T-helper 2 cell treated with Interferon-gamma antibody and Interleukin-4, amounts not matched to agents 5 μg/mL and 100 μg/mL, for 36 hours (primary cell): ENCODE results near the gene FAM181A.

ENCODE experiments used
- DNase-seq: peaks from one replicate; pipeline ENCODE4 v3.0.0; 2021; ENCODE audit warnings: low spot score
- H3K27ac Mint-ChIP-seq: one replicate; pipeline ENCODE4 v1.8.0; 2021; ENCODE audit warnings: mild to moderate bottlenecking, mixed read lengths
- H3K27me3 Mint-ChIP-seq: one replicate; pipeline ENCODE4 v1.8.0; 2021; ENCODE audit warnings: low read depth, mixed read lengths
- H3K36me3 Mint-ChIP-seq: one replicate; pipeline ENCODE4 v1.8.0; 2021; ENCODE audit warnings: low read depth, mixed read lengths
- H3K4me1 Mint-ChIP-seq: one replicate; pipeline ENCODE4 v1.8.0; 2021; ENCODE audit warnings: low read depth, mixed read lengths
- H3K4me3 Mint-ChIP-seq: one replicate; pipeline ENCODE4 v1.8.0; 2022; ENCODE audit warnings: mild to moderate bottlenecking, moderate library complexity, mixed read lengths
- H3K9me3 Mint-ChIP-seq: one replicate; pipeline ENCODE4 v1.8.0; 2021; ENCODE audit warnings: mixed read lengths

Gene FAM181A

DNA sequence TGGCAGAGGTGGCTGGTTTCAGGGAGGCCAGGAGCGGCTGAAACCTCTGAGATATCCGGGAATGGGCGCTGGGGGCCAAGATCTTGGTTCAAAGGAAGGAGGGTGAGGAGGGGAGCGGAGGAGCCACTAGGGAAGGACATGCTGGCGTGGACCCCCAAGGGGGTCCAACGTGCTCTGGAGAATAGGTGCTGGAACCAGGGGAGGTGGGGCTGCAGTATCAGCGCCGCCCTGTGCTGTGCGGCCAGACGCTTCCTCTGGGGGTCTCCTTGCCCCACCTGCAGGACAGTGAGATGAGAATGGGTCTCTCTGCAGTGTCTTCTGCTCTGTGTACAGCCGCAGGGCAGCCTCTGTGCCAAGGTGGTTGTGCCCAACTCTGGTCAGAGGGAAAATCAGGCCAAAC lies 2.5 kb downstream of the FAM181A start:
- Mint-ChIP-seq H3K4me3 (no peak overlapping the region), H3K27me3 (no peaks in the 10 kb centered on the region), H3K27ac (peak overlapping the region; percentile 27)

GRCh38 chr14:93930296-93930988 lies 3.3 kb downstream of the FAM181A start:
- Mint-ChIP-seq H3K4me3 (no peak overlapping the region), H3K9me3 (no peaks in the 10 kb centered on the region), H3K27ac (no peak overlapping the region), H3K4me1 (no peaks in the 10 kb centered on the region), H3K36me3 (peaks cover 21% of the 10 kb centered on the region), H3K27me3 (no peaks in the 10 kb centered on the region)
- no peak for DNase-seq

More for the DNA sequence above, 2.5 kb downstream of the FAM181A start:
- no peak for DNase-seq
- Mint-ChIP-seq H3K4me1 (no peaks in the 10 kb centered on the region), H3K36me3 (peaks cover 17% of the 10 kb centered on the region), H3K9me3 (no peaks in the 10 kb centered on the region)

- Mint-ChIP-seq H3K27ac (no peak overlapping the region), H3K9me3 (no peaks in the 10 kb centered on the region), H3K36me3 (peaks cover 24% of the 10 kb centered on the region), H3K4me3 (no peak overlapping the region), H3K27me3 (no peaks in the 10 kb centered on the region), H3K4me1 (no peaks in the 10 kb centered on the region)
- no peak for DNase-seq
These were observed 3.8 kb downstream of the FAM181A start for GRCh38 chr14:93930989-93931307.

GRCh38 chr14:93932642-93933041 lies 5.5 kb downstream of the FAM181A start:
- Mint-ChIP-seq H3K36me3 (peaks cover 34% of the 10 kb centered on the region), H3K9me3 (no peaks in the 10 kb centered on the region), H3K27ac (no peak overlapping the region), H3K4me3 (no peak overlapping the region), H3K4me1 (peaks cover 4% of the 10 kb centered on the region), H3K27me3 (no peaks in the 10 kb centered on the region)
- DNase-seq, result no peak

DNA sequence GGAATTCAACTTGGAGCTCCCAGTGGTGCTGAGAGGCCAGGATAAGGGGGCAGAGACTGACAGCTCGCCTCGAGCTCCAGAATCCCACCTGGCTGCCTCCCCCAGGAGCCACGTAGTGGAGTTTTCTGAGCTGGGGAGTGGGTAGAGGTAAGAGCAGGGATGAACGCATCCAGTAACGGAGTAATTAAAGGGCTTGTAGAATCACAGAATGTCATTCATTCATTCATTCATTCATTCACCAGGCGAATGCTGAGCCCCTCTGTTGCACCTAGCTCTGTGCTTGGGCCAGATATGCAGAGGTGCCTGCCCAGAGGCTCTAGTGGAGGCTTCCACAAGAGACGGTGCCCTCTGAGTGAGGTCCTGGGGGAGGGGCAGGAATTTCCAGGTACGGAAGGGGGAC lies 8.1 kb downstream of the FAM181A start:
- Mint-ChIP-seq H3K4me1 (peaks cover 15% of the 10 kb centered on the region), H3K9me3 (no peaks in the 10 kb centered on the region), H3K27ac (no peak overlapping the region), H3K36me3 (peaks cover 44% of the 10 kb centered on the region), H3K4me3 (no peak overlapping the region), H3K27me3 (no peaks in the 10 kb centered on the region)
- no peak for DNase-seq

GRCh38 chr14:93936245-93936644 lies 9.1 kb downstream of the FAM181A start:
- Mint-ChIP-seq H3K27me3 (no peaks in the 10 kb centered on the region), H3K9me3 (no peaks in the 10 kb centered on the region)

GRCh38 chr14:93936926-93937325 lies 9.8 kb downstream of the FAM181A start:
- no peak for DNase-seq
- no peak overlapping the region for H3K27ac Mint-ChIP-seq
- H3K27me3 Mint-ChIP-seq, result no peaks in the 10 kb centered on the region
- H3K4me1 Mint-ChIP-seq, result peaks cover 25% of the 10 kb centered on the region
- H3K9me3 Mint-ChIP-seq, result no peaks in the 10 kb centered on the region
- H3K4me3 Mint-ChIP-seq, result no peak overlapping the region
- peaks cover 56% of the 10 kb centered on the region for H3K36me3 Mint-ChIP-seq

More at GRCh38 chr14:93936245-93936644, 9.1 kb downstream of the FAM181A start:
- DNase-seq, result no peak
- H3K36me3 Mint-ChIP-seq, result peaks cover 52% of the 10 kb centered on the region
- no peak overlapping the region for H3K27ac Mint-ChIP-seq
- peaks cover 22% of the 10 kb centered on the region for H3K4me1 Mint-ChIP-seq
- no peak overlapping the region for H3K4me3 Mint-ChIP-seq

GRCh38 chr14:93937519-93937918 lies 10.4 kb downstream of the FAM181A start:
- DNase-seq, result no peak
- Mint-ChIP-seq H3K9me3 (no peaks in the 10 kb centered on the region), H3K36me3 (peaks cover 57% of the 10 kb centered on the region), H3K4me1 (peaks cover 25% of the 10 kb centered on the region), H3K4me3 (peak overlapping the region; percentile 7), H3K27ac (peak overlapping the region; percentile 20), H3K27me3 (no peaks in the 10 kb centered on the region)

DNA sequence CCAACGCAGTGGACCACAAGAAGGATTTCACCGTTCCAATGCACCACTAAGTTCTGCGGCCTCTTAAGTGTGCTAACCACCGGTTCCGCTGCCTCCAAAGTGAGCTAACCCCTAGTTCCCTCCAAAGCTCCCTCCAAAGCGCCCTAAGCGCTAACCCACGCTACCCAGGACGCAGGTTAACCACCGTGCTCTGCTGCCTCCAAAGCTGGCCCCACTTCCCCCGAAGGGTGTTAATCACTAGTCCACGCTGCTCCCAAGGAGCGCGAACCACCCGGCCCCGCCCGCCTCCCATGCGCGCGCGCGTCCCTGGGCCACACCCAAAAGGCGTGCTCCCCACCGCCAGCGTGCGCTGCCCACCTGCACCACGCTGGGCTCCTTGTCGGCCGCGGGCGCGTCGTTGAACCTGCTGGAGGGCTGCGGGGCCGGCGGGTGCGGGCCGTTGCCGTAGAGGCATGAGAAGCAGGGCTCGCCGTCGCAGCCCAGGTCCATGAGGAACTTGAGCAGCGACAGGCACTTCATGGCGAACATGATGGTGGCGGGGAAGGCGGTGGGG lies 11.7 kb downstream of the FAM181A start:
- H3K27ac Mint-ChIP-seq, result peak overlapping the region; percentile 67

DNA sequence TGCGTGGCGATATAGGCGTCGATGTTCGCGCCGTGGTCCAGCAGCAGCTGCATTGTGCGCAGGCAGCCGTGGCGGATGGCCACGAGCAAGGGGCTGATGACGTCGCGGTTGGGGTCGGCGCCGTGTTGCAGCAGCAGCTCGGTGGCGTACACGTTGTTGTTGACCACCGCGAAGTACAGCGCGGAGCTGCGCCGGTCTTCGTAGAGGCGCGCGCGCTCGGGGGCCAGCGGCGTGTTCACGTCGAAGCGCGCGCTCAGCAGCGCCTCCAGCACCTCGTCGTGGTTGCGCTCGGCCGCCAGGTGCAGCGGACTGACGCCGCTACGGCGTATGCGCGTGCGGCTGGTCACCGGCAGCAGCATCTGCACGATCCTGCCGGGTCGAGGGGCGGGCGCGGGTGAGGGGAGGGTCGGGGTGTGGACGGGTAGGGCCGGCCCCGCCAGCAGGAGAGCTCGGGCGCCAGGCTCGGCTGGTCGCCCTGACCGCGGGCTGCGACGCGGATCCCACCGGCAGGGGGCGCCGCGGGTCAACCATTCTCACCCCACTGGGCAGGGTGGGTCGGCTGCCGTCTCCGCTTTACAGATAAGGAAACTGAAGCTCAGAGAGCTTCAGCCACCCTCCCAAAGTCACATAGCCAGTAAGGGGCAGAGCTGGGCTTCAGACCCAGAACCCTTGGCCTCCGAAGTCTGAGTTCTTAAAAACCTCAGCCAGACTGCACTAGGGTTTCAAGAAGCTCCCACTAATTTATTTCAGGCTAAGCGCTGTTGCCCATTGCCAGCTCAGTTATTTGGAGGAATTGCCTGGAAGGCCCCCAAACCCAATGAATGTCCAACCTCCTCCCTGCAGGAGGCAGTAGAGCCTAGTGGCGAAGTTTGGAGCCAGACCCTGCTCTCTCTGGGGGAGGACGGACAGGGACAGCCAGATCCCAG lies 12.4 kb downstream of the FAM181A start:
- H3K4me3 Mint-ChIP-seq, result peak overlapping the region; percentile 58
- peak; percentile 90 for DNase-seq
- H3K4me1 Mint-ChIP-seq, result peaks cover 25% of the 10 kb centered on the region
- H3K27ac Mint-ChIP-seq, result peak overlapping the region; percentile 67
- no peaks in the 10 kb centered on the region for H3K9me3 Mint-ChIP-seq
- no peaks in the 10 kb centered on the region for H3K27me3 Mint-ChIP-seq
- H3K36me3 Mint-ChIP-seq, result peaks cover 54% of the 10 kb centered on the region

More for the DNA sequence above, 11.7 kb downstream of the FAM181A start:
- no peaks in the 10 kb centered on the region for H3K9me3 Mint-ChIP-seq
- peak overlapping the region; percentile 58 for H3K4me3 Mint-ChIP-seq
- no peaks in the 10 kb centered on the region for H3K27me3 Mint-ChIP-seq
- H3K4me1 Mint-ChIP-seq, result peaks cover 25% of the 10 kb centered on the region
- peaks cover 56% of the 10 kb centered on the region for H3K36me3 Mint-ChIP-seq
- no peak for DNase-seq

- Mint-ChIP-seq H3K27me3 (no peaks in the 10 kb centered on the region), H3K4me3 (peak overlapping the region; percentile 35), H3K27ac (peak overlapping the region; percentile 82), H3K36me3 (peaks cover 53% of the 10 kb centered on the region), H3K9me3 (no peaks in the 10 kb centered on the region), H3K4me1 (peaks cover 25% of the 10 kb centered on the region)
- DNase-seq, result no peak
These were observed 13.3 kb downstream of the FAM181A start for GRCh38 chr14:93940437-93940836.

- Mint-ChIP-seq H3K4me3 (no peak overlapping the region), H3K27me3 (no peaks in the 10 kb centered on the region), H3K9me3 (no peaks in the 10 kb centered on the region), H3K36me3 (peaks cover 47% of the 10 kb centered on the region), H3K4me1 (peaks cover 22% of the 10 kb centered on the region), H3K27ac (no peak overlapping the region)
- no peak for DNase-seq
These were observed 14.3 kb downstream of the FAM181A start for GRCh38 chr14:93941293-93941910.

- peaks cover 48% of the 10 kb centered on the region for H3K36me3 Mint-ChIP-seq
- no peak overlapping the region for H3K27ac Mint-ChIP-seq
- DNase-seq, result no peak
These were observed 15.9 kb downstream of the FAM181A start for GRCh38 chr14:93943052-93943451.

DNA sequence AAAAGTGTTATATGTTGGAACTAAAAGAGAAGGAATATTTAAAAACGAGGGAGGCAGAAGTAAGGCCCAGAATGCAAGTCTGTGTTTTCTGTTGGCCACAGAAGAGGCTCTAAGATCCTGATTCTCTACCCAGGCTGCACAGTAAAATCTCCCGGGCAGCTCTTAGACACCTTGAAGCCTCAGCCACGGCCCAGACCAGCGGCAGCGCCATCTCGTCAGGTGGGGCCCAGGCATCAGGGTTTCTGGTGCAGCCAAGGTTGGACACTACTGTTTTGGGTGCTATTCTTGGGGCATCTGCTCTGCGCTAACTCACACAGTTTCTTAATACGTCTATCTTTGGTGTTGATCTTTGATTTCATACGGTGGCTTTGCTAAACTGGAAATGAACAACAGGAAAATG lies 16.8 kb downstream of the FAM181A start:
- no peak overlapping the region for H3K4me3 Mint-ChIP-seq
- peaks cover 47% of the 10 kb centered on the region for H3K36me3 Mint-ChIP-seq
- peaks cover 17% of the 10 kb centered on the region for H3K4me1 Mint-ChIP-seq
- H3K27ac Mint-ChIP-seq, result peak overlapping the region; percentile 64
- H3K9me3 Mint-ChIP-seq, result no peaks in the 10 kb centered on the region
- no peaks in the 10 kb centered on the region for H3K27me3 Mint-ChIP-seq
- DNase-seq, result no peak

More at GRCh38 chr14:93943052-93943451, 15.9 kb downstream of the FAM181A start:
- Mint-ChIP-seq H3K27me3 (no peaks in the 10 kb centered on the region), H3K4me1 (peaks cover 21% of the 10 kb centered on the region), H3K4me3 (no peak overlapping the region), H3K9me3 (no peaks in the 10 kb centered on the region)
